SJCRH30 (cell line): ENCODE data around the gene XXYLT1. TPM values are rescaled to one million over a fixed set of nuclear protein-coding genes. Genes with fewer than 3 reads are reported as not detected.
"Not testable (repeated sequence)": the region's sequence is repeated elsewhere in the genome, so short reads cannot be mapped to it uniquely, and the experiment has no call there.

ENCODE experiments used
- DNase-seq, 2 experiments: peaks; one replicate each; pipeline ENCODE4 v3.0.0-alpha.2; 2015 to 2020
- H3K27ac ChIP-seq: fragments of 250-450 bp; sonication (Bioruptor Pico); 2 replicates; pipeline ENCODE4 v1.5.1; 2020; ENCODE audit warnings: mild to moderate bottlenecking, moderate library complexity
- H3K27me3 ChIP-seq: fragments of 250-450 bp; sonication (Bioruptor Pico); 2 replicates; pipeline ENCODE4 v1.5.1; 2020; ENCODE audit warnings: mild to moderate bottlenecking, moderate library complexity
- H3K36me3 ChIP-seq: fragments of 250-450 bp; sonication (Bioruptor Pico); 2 replicates; pipeline ENCODE4 v1.5.1; 2020; ENCODE audit warnings: mild to moderate bottlenecking, moderate library complexity
- H3K4me1 ChIP-seq: fragments of 250-450 bp; sonication (Bioruptor Pico); 2 replicates; pipeline ENCODE4 v1.5.1; 2020; ENCODE audit warnings: mild to moderate bottlenecking, moderate library complexity
- H3K4me3 ChIP-seq: fragments of 250-450 bp; sonication (Bioruptor Pico); 2 replicates; pipeline ENCODE4 v1.5.1; 2020; ENCODE audit warnings: mild to moderate bottlenecking, moderate library complexity
- H3K9me3 ChIP-seq: fragments of 250-450 bp; sonication (Bioruptor Pico); replicated peaks from 2 replicates; pipeline ENCODE4 v1.5.1; 2020; ENCODE audit warnings: mild to moderate bottlenecking, moderate library complexity
- total RNA-seq: library from RNA; depleted of rRNA; stranded (reverse); fragments of >200 nt; shearing (Covaris generic); gene quantifications from 2 replicates; pipeline ENCODE4 v1.2.3, GENCODE V29; 2014

XXYLT1 gene
- total RNA-seq, 1 experiment from 2014 or later = 18.8 TPM

DNA sequence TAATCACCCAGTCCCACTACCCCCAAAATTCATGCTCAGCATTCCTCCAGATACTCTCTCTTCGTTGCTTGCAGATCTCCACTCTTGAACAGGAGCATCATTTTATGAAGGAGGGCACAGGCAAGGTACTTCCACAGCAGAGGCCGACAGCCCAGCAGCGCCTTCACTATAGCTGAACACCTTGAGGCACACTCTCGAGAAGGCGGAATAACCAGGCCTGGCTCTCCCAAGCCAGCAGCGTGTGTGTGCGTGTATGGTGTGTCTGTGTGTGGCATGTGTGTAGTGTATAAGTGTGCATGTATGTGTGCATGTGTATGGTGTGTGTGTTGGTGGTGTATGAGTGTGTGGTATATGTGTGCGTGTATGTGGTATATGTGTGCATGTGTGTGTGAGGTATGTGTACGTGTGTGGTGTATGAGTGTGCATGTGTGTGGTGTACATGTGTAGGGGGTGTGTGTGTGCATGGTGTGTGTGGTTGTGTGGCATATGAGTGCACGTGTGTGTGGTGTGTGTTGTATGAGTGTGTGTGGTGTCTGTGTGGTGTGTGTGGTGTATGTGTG, 161.8 kb downstream of the XXYLT1 start:
- no peaks in the 10 kb centered on the region for H3K9me3 ChIP-seq
- no peaks in the 10 kb centered on the region for H3K4me1 ChIP-seq
- no peak overlapping the region for H3K4me3 ChIP-seq
- no peaks in the 10 kb centered on the region for H3K27me3 ChIP-seq
- no peak overlapping the region for H3K27ac ChIP-seq
- DNase-seq = no peak
- H3K36me3 ChIP-seq = no peaks in the 10 kb centered on the region

- DNase-seq = no peak
Measured at GRCh38 chr3:195107593-195107992, 163.4 kb downstream of the XXYLT1 start.

GRCh38 chr3:195107031-195107430, 163.9 kb downstream of the XXYLT1 start:
- not testable (repeated sequence) for H3K4me1 ChIP-seq, H3K9me3 ChIP-seq, H3K36me3 ChIP-seq, DNase-seq, H3K4me3 ChIP-seq, H3K27me3 ChIP-seq, H3K27ac ChIP-seq

More at GRCh38 chr3:195107593-195107992, 163.4 kb downstream of the XXYLT1 start:
- H3K4me3 ChIP-seq = no peak overlapping the region
- no peaks in the 10 kb centered on the region for H3K9me3 ChIP-seq
- H3K27ac ChIP-seq = no peak overlapping the region
- no peaks in the 10 kb centered on the region for H3K36me3 ChIP-seq
- no peaks in the 10 kb centered on the region for H3K4me1 ChIP-seq
- H3K27me3 ChIP-seq = no peaks in the 10 kb centered on the region

DNA sequence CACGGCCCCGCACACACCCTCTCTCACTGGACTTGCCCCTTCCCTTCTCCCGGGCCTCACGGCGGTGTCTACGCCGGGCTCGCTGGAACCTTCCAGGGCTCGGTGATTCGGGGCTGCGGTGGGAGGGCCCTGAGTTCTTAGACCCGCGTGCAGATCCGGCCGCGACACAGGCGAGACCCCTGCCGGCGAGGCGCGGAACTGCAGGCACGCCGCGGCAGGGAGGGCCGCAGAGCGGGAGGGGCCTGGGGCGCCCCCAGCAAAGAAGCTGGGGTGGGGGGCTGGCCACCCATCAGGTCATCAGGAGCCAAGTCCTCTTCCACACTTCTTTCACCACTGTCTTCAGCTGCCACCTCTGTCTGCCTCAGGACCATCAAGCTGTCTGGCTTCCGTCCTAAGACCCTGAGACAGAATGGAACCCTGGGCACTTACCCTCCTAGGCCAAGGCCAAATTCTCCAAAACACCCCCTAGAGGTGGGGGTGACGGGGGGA, 164.5 kb downstream of the XXYLT1 start:
- no peaks in the 10 kb centered on the region for H3K36me3 ChIP-seq
- peak; percentile 50 to 70 for DNase-seq
- no peaks in the 10 kb centered on the region for H3K4me1 ChIP-seq
- no peak overlapping the region for H3K27ac ChIP-seq
- no peaks in the 10 kb centered on the region for H3K27me3 ChIP-seq
- no peaks in the 10 kb centered on the region for H3K9me3 ChIP-seq
- H3K4me3 ChIP-seq = no peak overlapping the region

GRCh38 chr3:195105841-195106417, 165.0 kb downstream of the XXYLT1 start:
- H3K27ac ChIP-seq = no peak overlapping the region
- H3K36me3 ChIP-seq = no peaks in the 10 kb centered on the region
- no peak overlapping the region for H3K4me3 ChIP-seq
- H3K27me3 ChIP-seq = no peaks in the 10 kb centered on the region
- H3K4me1 ChIP-seq = no peaks in the 10 kb centered on the region
- no peak for DNase-seq
- no peaks in the 10 kb centered on the region for H3K9me3 ChIP-seq

DNA sequence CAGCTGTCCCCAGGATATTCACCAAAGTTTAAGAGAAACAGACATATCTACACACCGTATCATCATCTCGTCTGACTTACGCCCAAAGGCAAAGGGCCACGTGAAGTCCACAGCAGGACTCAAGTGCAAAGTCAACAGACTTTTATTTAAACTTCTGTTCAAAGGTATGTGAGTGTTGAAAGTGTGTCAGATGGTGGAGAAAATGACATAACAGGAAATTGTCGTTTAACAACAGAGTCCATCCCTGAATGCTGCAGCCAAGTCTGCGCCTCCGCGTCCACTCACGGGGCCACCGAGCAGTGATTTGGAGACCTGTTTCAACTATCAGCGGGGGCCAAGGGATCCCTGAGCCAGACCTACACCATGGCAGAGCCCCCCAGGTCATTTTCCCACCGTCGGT, 165.6 kb downstream of the XXYLT1 start:
- H3K27me3 ChIP-seq = no peaks in the 10 kb centered on the region
- no peak overlapping the region for H3K4me3 ChIP-seq
- no peaks in the 10 kb centered on the region for H3K9me3 ChIP-seq
- no peak overlapping the region for H3K27ac ChIP-seq
- DNase-seq = no peak
- H3K36me3 ChIP-seq = no peaks in the 10 kb centered on the region
- H3K4me1 ChIP-seq = no peaks in the 10 kb centered on the region

DNA sequence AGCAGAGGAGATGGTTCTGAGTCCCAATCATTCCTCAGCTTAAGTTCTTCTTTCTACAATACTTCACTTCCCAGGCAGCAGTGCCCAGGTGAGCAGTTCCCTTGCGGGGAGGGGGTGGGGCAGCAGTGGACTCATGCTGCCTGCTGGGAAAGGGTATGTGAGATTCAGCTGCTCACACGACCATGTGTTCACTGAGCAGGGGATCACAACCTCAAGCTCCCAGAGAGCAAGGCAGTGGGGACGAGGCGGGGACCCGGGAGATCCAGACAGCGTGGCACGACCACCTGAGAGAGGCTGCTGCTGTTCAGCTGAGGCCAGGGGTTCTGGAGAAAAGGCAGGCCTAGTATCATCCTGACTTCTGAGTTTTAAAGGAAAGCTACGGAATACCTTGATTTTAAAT, 166.6 kb downstream of the XXYLT1 start:
- Histone ChIP-seq H3K27ac (no peak overlapping the region), H3K4me1 (no peaks in the 10 kb centered on the region)

GRCh38 chr3:195103623-195104022, 167.3 kb downstream of the XXYLT1 start:
- no peaks in the 10 kb centered on the region for H3K9me3 ChIP-seq
- H3K27ac ChIP-seq = no peak overlapping the region
- no peaks in the 10 kb centered on the region for H3K36me3 ChIP-seq
- H3K27me3 ChIP-seq = no peaks in the 10 kb centered on the region
- no peaks in the 10 kb centered on the region for H3K4me1 ChIP-seq
- no peak overlapping the region for H3K4me3 ChIP-seq
- DNase-seq = no peak

More for the DNA sequence above, 166.6 kb downstream of the XXYLT1 start:
- Histone ChIP-seq H3K9me3 (no peaks in the 10 kb centered on the region), H3K27me3 (no peaks in the 10 kb centered on the region), H3K36me3 (no peaks in the 10 kb centered on the region), H3K4me3 (no peak overlapping the region)
- DNase-seq = no peak

DNA sequence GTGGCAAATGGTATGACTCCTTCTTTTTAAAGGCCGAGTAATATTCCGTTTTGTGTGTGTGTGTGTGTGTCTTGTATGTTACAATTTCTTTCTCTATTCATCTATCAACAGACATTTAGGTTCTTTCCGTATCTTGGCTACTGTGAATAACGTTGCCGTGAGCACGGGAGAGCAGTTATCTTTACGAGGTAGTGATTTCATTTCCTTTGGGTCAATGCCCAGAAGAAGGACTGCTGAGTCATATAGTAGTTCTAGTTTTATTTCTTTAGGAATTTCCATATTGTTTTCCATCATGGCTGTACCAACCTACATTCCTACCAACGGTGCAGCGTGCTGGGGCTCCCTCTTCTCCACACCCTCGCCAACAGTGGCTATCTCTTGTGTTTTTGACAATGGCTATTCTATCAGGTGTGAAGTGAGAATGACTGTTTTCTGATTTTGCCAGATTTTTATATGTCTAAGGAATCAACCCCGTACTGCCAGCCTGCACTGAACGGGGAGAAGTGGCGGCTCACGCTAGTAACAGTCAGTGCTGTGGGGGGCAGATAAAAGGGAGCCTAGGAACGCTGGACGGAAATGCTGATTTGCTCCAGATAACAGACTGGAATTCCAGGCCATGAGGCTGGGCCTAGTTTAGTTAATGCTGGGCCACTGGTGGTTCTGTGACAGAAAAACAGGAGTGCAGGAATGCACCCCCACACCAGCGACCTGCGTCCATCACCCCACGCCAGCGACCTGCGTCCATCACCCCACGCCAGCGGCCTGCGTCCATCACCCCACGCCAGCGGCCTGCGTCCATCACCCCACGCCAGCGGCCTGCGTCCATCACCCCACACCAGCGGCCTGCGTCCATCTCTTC, 168.1 kb downstream of the XXYLT1 start:
- H3K27ac ChIP-seq = no peak overlapping the region
- H3K4me3 ChIP-seq = no peak overlapping the region
- no peaks in the 10 kb centered on the region for H3K36me3 ChIP-seq
- H3K9me3 ChIP-seq = no peaks in the 10 kb centered on the region
- no peaks in the 10 kb centered on the region for H3K27me3 ChIP-seq
- no peaks in the 10 kb centered on the region for H3K4me1 ChIP-seq
- no peak for DNase-seq

DNA sequence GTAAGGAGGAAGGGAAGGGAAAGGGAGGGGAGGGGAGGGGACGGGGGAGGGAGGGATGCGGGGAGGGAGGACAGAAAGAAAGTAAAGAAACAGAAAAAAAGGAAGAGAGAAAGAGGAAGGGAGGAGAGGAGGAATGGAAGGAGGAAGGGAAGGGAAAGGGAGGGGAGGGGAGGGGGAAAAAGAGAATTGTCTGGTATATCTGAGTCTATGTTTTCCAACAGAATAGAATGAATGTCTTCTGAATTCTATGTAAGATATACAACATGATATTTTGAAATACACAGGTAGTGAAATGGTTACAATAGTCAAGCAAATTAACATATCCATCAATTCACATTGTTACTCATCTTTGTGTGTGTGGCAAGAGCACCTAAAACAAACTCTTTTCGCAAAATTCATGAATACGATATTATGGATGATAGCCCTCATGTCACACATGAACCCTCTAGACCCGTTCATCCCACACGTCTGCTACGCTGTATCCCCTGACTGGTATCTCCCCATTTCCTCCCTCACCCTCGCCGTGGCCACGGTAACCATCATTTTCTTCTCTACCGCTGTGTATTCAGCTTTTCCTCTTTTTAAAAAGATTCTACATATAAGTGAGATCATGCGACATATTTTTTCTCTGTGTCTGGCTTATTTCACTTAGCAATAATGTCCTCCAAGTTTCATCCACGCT, 168.9 kb downstream of the XXYLT1 start:
- no peaks in the 10 kb centered on the region for H3K27me3 ChIP-seq
- no peak overlapping the region for H3K4me3 ChIP-seq
- H3K27ac ChIP-seq = no peak overlapping the region
- no peaks in the 10 kb centered on the region for H3K9me3 ChIP-seq
- H3K4me1 ChIP-seq = no peaks in the 10 kb centered on the region
- no peak for DNase-seq
- H3K36me3 ChIP-seq = no peaks in the 10 kb centered on the region

DNA sequence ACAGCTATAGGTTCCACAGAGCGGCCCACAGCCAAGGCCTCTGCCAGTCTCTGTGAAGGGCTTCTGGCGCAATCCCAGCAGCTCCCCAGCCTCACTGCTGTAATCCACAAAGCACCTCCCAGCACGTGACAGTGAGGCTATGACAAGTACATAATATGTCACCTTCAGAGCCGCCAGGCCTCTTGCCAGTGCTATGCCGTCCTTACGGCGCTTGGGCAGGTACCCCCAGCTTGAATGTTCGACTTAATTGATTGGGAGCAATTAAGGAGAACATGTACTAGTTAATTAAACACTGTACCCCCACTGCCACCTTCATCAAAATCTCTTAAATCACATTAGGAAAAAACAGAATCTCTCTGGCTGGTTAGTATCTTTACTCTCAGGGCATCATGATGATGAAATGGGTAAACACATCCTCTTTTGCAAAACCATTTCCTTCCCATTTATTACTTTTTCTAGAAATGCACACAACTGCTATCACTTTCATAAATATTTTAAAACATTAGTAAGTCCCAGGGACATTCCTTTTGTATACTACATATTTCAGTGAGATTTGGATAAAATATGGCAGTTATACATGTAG, 169.9 kb downstream of the XXYLT1 start:
- no peak overlapping the region for H3K27ac ChIP-seq
- no peaks in the 10 kb centered on the region for H3K36me3 ChIP-seq
- no peak for DNase-seq
- H3K4me3 ChIP-seq = no peak overlapping the region
- H3K4me1 ChIP-seq = no peaks in the 10 kb centered on the region
- H3K9me3 ChIP-seq = no peaks in the 10 kb centered on the region
- no peaks in the 10 kb centered on the region for H3K27me3 ChIP-seq

DNA sequence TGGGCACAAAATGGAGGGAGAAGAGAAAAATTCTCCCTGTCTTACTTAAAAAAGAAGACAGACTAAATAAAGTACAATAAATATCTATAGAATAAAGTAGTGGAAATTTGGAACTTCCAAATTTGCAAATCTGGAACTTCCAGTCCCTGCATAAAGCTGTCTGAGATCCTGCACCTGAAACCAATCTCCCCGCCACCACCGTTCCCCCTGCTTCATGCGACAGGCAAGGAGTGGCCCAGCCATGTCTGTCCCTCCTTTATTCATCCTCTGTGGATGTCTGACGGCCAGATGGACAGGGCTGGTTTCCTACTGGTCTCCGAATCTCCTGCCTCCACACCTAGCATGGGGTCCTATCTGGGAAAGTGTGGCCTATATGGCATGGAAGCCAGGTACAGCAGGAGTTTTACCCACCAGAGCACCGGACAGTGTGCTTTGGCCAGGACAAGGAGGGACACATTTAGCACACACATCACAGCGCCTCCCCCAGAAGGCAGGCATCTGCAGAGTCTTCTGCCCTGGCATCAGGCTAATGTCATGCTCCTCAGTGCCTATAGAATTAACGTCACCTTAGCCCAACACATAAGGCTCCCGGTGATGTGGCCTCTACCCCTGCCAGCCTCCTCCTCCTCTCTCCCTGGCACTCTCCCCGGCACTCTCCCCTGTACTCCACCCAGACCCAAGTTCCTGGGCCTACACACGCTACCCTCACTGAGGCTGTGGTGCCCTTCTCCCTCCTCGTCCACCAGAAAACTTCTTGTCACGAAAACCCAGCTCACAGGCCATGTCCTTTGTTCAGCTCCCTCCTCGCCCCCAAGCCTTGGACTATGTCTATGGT, 170.8 kb downstream of the XXYLT1 start:
- Histone ChIP-seq H3K27ac (no peak overlapping the region), H3K9me3 (no peaks in the 10 kb centered on the region), H3K36me3 (no peaks in the 10 kb centered on the region), H3K27me3 (no peaks in the 10 kb centered on the region), H3K4me3 (no peak overlapping the region), H3K4me1 (peaks cover 1% of the 10 kb centered on the region; the same call in 1 of the 2 replicates)
- no peak for DNase-seq

GRCh38 chr3:195098741-195099525, 172.0 kb downstream of the XXYLT1 start:
- no peak for DNase-seq
- Histone ChIP-seq H3K4me3 (no peak overlapping the region), H3K36me3 (no peaks in the 10 kb centered on the region), H3K9me3 (no peaks in the 10 kb centered on the region), H3K4me1 (peaks cover 11% of the 10 kb centered on the region; the same call in 1 of the 2 replicates), H3K27ac (no peak overlapping the region), H3K27me3 (no peaks in the 10 kb centered on the region)
